ENCODE results near the gene CARNS1.

The CARNS1 gene

DNA sequence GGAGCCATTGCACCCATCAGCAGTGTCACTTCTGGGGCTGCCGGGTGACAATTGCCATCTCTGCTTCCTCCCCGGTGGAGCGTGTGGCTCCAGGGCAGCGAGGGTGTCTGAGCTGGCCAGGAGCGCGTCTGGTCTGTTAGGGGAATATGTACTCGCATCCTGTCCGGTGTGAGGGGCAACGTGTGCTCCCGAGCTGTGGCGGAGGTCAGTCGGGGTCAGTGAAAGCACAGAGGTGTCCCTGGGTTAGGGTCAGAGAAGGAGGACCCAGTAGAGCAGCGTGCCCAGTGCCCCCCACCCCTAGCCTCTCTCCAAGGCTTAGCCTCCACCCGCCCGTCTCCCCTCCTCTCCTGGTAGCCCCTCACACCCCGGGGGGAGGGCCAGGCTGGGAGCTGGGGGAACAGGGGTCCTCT lies 43.6 kb upstream of the CARNS1 start:
- TF ChIP-seq OSR1 (CRISPR knock-in tag; IDR thresholded peaks at IDR 0.05) (no peak), ZFP3 (CRISPR knock-in tag; IDR thresholded peaks at IDR 0.05) (no peak), ZNF8 (CRISPR knock-in tag; IDR thresholded peaks at IDR 0.05) (no peak), ARNTL (CRISPR knock-in tag; IDR thresholded peaks at IDR 0.05; ENCODE audit: borderline replicate concordance, low read depth) (no peak), ISL1 (CRISPR knock-in tag; IDR thresholded peaks at IDR 0.05) (no peak), PPARA (CRISPR knock-in tag; IDR thresholded peaks at IDR 0.05; ENCODE audit: borderline replicate concordance) (no peak), ZC3H10 (CRISPR knock-in tag; IDR thresholded peaks at IDR 0.05) (no peak), SNAI2 (CRISPR knock-in tag; IDR thresholded peaks at IDR 0.05) (no peak), RARB (CRISPR knock-in tag; IDR thresholded peaks at IDR 0.05) (no peak), GLIS3 (CRISPR knock-in tag; IDR thresholded peaks at IDR 0.05) (no peak), ZNF70 (CRISPR knock-in tag; IDR thresholded peaks at IDR 0.05) (no peak), BACH2 (CRISPR knock-in tag; IDR thresholded peaks at IDR 0.05; ENCODE audit: borderline replicate concordance) (no peak), ESRRG (CRISPR knock-in tag; IDR thresholded peaks at IDR 0.05) (no peak), CSDC2 (CRISPR knock-in tag; IDR thresholded peaks at IDR 0.05) (no peak), ZNF565 (CRISPR knock-in tag; conservative IDR thresholded peaks at IDR 0.05; ENCODE audit: low read depth) (no peak)
- TF ChIP-seq, protein P1, sequence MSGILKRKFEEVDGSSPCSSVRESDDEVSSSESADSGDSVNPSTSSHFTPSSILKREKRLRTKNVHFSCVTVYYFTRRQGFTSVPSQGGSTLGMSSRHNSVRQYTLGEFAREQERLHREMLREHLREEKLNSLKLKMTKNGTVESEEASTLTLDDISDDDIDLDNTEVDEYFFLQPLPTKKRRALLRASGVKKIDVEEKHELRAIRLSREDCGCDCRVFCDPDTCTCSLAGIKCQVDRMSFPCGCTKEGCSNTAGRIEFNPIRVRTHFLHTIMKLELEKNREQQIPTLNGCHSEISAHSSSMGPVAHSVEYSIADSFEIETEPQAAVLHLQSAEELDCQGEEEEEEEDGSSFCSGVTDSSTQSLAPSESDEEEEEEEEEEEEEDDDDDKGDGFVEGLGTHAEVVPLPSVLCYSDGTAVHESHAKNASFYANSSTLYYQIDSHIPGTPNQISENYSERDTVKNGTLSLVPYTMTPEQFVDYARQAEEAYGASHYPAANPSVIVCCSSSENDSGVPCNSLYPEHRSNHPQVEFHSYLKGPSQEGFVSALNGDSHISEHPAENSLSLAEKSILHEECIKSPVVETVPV (CRISPR knock-in tag; IDR thresholded peaks at IDR 0.05), result no peak
- TF ChIP-seq, protein P2, sequence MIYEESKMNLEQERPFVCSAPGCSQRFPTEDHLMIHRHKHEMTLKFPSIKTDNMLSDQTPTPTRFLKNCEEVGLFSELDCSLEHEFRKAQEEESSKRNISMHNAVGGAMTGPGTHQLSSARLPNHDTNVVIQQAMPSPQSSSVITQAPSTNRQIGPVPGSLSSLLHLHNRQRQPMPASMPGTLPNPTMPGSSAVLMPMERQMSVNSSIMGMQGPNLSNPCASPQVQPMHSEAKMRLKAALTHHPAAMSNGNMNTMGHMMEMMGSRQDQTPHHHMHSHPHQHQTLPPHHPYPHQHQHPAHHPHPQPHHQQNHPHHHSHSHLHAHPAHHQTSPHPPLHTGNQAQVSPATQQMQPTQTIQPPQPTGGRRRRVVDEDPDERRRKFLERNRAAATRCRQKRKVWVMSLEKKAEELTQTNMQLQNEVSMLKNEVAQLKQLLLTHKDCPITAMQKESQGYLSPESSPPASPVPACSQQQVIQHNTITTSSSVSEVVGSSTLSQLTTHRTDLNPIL (CRISPR knock-in tag; IDR thresholded peaks at IDR 0.05; ENCODE audit: low read depth), result no peak
- TF ChIP-seq, protein P3, sequence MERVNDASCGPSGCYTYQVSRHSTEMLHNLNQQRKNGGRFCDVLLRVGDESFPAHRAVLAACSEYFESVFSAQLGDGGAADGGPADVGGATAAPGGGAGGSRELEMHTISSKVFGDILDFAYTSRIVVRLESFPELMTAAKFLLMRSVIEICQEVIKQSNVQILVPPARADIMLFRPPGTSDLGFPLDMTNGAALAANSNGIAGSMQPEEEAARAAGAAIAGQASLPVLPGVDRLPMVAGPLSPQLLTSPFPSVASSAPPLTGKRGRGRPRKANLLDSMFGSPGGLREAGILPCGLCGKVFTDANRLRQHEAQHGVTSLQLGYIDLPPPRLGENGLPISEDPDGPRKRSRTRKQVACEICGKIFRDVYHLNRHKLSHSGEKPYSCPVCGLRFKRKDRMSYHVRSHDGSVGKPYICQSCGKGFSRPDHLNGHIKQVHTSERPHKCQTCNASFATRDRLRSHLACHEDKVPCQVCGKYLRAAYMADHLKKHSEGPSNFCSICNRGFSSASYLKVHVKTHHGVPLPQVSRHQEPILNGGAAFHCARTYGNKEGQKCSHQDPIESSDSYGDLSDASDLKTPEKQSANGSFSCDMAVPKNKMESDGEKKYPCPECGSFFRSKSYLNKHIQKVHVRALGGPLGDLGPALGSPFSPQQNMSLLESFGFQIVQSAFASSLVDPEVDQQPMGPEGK (CRISPR knock-in tag; IDR thresholded peaks at IDR 0.05; ENCODE audit: borderline replicate concordance), result no peak
- TF ChIP-seq, protein P4, sequence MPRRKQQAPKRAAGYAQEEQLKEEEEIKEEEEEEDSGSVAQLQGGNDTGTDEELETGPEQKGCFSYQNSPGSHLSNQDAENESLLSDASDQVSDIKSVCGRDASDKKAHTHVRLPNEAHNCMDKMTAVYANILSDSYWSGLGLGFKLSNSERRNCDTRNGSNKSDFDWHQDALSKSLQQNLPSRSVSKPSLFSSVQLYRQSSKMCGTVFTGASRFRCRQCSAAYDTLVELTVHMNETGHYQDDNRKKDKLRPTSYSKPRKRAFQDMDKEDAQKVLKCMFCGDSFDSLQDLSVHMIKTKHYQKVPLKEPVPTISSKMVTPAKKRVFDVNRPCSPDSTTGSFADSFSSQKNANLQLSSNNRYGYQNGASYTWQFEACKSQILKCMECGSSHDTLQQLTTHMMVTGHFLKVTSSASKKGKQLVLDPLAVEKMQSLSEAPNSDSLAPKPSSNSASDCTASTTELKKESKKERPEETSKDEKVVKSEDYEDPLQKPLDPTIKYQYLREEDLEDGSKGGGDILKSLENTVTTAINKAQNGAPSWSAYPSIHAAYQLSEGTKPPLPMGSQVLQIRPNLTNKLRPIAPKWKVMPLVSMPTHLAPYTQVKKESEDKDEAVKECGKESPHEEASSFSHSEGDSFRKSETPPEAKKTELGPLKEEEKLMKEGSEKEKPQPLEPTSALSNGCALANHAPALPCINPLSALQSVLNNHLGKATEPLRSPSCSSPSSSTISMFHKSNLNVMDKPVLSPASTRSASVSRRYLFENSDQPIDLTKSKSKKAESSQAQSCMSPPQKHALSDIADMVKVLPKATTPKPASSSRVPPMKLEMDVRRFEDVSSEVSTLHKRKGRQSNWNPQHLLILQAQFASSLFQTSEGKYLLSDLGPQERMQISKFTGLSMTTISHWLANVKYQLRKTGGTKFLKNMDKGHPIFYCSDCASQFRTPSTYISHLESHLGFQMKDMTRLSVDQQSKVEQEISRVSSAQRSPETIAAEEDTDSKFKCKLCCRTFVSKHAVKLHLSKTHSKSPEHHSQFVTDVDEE (CRISPR knock-in tag; IDR thresholded peaks at IDR 0.05), result no peak
- ATAC-seq, result no peak

DNA sequence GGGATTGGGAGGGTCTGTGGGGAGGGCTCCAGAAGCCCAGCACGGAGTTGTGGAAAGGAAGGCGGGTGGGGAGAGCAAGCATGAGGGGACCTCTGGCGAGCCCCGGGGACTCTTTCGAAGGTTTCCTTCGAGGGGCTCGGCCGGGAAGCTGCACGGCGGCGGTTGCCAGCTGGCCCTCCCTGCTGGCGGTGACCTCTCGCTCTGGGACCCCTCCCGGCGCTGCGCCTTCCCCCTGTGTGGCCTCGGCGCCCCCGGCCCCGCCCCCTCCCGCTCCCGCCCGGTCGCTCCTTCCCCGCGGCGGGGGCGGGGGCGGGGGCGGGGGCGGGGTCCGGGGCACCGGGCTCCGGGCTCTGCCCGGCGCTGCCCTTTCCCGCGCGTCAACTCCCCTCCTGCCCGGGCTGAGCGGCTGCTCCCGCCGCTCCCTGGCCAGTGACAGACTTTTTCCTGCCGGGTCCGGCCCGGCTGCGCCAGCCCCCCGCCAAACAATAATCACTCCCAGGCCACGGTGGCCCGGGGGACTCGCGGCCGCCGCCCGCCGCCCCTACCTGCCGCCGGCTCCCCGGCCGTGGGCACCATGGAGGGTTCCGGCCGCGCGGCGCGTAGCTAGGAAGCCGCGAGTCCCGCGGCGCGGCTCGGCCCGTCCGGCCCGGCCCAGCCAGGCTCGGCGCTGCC lies 43.0 kb upstream of the CARNS1 start:
- no peak for ATAC-seq
- TF ChIP-seq PPARA (CRISPR knock-in tag; IDR thresholded peaks at IDR 0.05; ENCODE audit: borderline replicate concordance), result no peak
- TF ChIP-seq, protein P5, sequence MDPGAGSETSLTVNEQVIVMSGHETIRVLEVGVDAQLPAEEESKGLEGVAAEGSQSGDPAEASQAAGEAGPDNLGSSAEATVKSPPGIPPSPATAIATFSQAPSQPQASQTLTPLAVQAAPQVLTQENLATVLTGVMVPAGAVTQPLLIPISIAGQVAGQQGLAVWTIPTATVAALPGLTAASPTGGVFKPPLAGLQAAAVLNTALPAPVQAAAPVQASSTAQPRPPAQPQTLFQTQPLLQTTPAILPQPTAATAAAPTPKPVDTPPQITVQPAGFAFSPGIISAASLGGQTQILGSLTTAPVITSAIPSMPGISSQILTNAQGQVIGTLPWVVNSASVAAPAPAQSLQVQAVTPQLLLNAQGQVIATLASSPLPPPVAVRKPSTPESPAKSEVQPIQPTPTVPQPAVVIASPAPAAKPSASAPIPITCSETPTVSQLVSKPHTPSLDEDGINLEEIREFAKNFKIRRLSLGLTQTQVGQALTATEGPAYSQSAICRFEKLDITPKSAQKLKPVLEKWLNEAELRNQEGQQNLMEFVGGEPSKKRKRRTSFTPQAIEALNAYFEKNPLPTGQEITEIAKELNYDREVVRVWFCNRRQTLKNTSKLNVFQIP (CRISPR knock-in tag; IDR thresholded peaks at IDR 0.05; ENCODE audit: borderline replicate concordance, low read depth), result no peak
- TF ChIP-seq TOX (CRISPR knock-in tag; IDR thresholded peaks at IDR 0.05; ENCODE audit: borderline replicate concordance), result no peak
- no peak for TF ChIP-seq ARNTL (CRISPR knock-in tag; IDR thresholded peaks at IDR 0.05; ENCODE audit: borderline replicate concordance, low read depth)
- no peak for TF ChIP-seq SNAI2 (CRISPR knock-in tag; IDR thresholded peaks at IDR 0.05)
- no peak for TF ChIP-seq ZFP3 (CRISPR knock-in tag; IDR thresholded peaks at IDR 0.05)

Data from SK-N-SH treated with all-trans-retinoic acid at 6 μM for 48 hours (cell line).